HG03045 (cell line): ENCODE measurements around the gene SCN8A.
"Not testable (repeated sequence)": the region's sequence is repeated elsewhere in the genome, so short reads cannot be mapped to it uniquely, and the experiment has no call there.

Experiments used
- ATAC-seq: cut with Tn5 transposase; IDR thresholded peaks from one replicate; pipeline ENCODE4 v1.9.1; 2021; ENCODE audit warnings: mild to moderate bottlenecking, moderate library complexity; ENCODE audit not compliant: unreplicated experiment

The SCN8A gene

DNA sequence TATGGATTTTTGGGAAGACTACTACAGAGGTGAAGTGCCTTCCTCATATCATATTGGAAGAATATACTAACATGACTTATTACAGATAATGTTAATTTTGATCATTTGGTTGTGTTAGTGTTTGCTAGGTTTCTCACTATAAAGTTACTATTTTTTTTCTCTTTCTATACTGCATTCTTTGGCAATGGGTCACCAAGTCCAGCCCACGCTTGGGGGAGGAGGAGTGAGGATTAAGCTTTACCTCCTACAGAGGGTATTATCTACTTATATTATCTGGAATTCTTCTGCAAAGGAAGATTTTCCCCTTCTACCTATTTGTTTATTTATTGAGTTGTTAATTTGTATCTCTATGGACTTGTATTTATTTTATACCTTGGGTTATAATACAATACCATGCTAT lies 31.5 kb downstream of the SCN8A start:
- ATAC-seq = no peak

DNA sequence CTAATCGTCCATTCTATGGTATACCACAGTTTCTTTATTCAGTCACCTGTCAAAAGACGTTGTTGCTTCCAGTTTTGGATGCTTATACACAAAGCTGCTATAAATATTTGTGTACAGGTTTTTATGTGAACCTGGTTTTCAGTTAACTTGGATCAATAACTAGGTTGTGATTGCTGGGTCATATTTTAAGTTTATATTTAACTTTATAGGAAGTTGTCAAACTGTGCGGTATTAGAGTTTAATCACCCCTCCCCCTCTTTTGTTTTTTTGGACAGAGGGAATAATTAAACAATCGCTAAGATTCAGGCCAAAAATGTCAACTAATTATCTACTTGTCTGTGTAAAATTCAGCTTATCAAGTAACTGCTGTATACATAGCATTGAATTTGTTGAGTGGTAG lies 34.3 kb downstream of the SCN8A start:
- no peak for ATAC-seq

DNA sequence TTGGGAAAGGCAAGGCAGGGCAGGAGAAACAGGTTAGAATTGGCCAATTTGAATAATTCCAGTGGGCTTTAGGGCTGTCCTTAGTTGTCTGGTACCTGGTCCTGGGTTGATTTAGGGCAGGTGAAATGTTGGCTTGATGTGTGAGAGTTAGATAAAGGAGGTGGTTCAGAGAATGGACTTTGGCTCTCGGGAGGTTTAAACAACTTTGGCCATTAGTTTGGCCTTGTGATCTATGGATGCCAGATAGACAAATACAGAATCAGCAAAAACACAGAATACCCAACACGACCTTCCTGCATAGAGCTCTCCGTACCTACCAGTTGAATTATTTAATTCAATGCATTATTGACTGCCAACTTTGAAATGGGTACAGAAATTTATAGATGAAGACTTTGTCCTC lies 35.1 kb downstream of the SCN8A start:
- no peak for ATAC-seq

DNA sequence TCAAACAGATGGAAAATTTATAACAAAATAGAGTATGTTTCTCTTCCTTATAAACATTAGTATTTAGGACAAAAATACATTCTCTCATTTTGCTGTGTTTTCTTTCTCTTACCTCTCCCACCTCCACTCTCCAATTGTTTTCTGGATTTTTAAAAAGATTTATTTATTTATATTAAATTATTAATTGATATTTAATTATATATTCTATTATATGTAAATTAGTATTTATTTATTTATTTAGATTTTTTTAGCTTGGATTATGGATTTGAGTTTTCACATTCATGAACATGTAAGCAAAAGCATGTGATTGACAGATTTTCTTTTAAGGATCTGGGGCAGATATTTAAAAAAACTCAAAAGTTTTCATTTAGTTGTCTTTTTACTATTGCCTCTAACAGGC lies 35.6 kb downstream of the SCN8A start:
- ATAC-seq = no peak

DNA sequence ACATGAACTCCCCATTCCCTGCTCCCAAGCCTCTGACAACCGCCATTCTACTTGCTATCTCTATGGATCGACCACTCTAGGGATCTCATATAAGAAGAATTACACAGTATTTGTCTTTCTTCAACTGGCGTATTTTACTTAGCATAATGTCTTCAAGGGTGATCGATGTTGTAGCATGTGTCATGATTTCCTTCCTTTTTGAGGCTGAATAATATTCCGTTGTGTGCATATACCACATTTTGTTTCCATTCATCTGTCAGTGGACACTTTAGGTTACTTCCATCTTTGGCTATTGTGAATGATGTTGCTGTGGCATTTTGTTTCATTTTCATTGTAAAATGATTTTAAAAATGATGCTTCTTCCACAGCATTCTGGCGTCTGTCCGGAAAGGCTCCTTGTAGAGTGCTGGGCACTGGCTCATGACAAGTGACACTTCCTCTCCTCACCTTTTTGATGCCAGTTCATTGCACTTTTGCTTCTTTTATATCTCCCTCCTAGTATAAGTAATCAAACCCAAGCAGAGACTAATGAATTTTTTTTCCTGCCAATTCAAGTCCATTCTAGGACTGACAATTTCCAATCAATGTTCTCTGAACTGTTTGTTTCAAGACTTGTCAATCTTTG lies 39.3 kb downstream of the SCN8A start:
- no peak for ATAC-seq

DNA sequence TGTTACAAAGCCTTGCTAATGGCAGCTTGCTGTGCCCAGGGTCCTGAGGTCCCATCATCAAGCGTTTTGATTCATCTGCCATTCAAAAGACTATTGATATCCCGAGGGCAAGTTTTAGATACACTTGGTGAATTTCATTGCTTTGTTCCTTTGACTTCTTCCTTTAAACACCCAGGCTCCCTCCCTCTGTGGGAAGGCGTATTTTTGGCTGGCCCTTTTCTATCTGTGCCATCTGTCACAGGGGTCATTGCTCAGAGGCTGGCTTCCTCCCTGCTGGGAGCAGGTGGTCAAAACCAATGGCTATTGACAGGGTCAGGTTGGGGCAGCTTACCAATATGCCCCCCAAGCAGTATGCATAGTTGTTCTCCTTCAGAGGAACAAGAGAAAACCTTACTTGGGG lies 40.0 kb downstream of the SCN8A start:
- no peak for ATAC-seq

DNA sequence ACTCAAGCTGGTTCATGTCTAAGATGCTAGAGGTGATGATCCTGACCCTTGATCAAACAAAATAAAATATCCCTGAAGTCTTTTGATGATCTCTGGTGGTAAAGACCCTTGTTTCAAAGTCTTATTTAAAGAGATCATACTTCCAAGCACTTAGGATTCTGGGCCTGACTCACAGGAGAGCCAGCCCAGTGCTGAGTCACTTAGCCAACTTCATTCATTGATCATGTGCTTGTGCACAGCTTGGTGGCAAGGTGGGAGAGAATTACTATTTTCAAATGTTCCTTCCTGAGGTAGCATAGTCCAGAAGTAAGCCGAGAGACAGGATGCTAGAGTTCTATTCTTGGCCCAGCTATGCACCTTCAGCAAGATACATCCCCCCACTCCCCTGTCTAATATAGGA lies 40.6 kb downstream of the SCN8A start:
- no peak for ATAC-seq

DNA sequence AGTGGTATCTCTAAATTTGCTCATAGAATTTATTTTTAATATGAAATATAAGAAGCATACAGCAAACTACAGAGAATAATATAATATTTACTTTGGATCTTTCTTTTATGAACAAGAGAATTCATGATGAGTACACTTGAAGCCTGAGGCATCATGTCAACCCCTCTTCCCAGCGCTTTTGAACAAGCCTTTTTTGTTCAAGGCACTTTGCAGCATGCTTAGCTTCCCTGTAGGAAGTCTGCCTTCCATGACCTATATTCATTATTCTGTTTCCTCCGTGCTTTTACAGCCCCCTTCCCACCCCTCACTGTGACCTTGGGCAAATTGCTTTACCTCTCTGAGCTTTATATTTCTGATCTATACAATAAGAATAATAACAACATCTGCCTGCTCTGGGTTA lies 41.6 kb downstream of the SCN8A start:
- ATAC-seq = no peak

DNA sequence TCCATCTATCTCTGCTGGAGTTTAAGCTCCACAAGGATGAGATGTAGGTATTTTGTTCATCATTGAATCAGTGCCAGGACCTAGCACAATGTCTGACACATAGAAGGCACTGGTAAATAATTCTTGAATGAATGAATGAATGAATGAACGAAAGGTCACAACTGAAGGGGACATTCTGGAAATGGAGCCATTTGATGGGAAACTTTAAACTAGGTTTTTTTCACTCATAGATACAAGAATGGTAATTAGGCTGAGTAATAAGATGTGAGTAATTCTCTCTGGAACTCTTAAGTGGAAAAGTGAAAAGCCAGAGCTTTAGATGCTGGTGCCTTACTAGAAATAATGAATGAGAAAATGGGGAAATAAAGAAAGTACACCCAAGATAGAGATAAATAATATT lies 44.3 kb downstream of the SCN8A start:
- ATAC-seq = no peak

DNA sequence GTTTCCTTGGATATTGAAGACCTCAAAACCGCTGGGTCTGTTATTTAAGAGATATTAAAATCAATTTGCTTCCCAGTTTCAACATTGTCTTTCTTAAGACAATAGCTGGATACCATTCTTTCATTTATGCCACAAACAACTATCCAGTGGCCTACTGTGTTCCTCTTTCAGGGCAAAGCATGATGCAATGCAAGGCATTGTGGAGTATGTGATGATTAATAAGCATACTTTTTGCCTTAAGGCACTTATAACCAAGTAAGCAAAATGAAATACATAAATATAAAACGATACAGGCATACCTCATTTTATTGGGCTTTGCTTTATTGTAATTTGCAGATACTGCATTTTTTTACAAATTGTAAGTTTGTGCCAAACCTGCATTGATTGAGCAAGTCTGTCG lies 45.5 kb downstream of the SCN8A start:
- ATAC-seq = no peak

DNA sequence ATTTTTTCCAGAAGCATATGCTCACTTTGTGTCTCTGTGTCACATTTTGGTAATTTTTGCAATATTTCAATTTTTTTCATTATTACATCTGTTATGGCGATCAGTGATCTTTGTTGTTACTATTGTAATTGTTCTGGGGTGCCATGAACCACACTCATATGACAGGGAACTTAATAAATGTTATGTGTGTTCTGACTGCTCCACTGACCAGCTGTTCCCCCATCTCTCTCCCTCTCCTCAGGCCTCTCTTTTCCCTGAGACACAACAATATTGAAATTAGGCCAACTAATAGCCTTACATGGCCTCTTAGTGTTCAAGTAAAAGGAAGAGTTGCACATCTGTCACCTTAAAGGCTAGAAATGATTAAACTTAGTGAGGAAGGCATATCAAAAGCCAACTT lies 46.0 kb downstream of the SCN8A start:
- ATAC-seq = no peak

DNA sequence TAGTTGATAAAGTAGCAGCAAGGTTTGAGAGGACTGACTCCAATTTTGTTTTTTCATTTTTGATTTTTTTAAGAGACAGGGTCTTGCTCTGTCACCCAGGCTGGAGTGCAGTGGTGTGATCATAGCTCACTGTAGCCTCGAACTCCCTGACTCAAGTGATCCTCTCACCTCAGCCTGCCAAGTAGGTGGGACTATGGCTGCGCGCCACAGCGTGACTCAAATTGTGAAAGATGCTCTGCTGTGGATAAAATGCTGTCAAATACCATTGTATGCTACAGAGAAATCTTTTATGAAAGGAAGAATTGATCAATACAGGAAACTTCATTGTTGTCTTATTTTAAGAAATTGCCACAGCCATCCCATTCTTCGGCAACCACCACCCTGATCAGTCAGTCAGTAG lies 48.3 kb downstream of the SCN8A start:
- ATAC-seq = no peak

DNA sequence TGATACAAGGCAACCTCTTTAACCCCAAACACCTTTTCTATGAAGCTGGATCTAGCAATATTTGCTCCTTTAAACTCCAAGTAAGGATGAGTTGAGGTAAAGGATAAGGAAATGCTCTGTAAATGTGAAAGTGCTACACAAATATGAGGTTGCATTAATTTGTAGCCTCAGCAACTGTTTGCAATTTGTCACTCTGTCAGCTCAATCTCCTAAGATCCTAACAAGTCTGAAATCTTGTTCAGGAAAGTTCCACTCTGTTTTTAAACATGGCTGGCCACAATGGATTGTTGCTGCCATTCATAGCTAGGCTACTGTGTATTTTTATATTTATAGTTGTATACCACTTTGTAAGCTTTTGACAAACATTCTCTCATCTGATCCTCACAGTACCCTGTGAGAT lies 51.3 kb downstream of the SCN8A start:
- no peak for ATAC-seq

DNA sequence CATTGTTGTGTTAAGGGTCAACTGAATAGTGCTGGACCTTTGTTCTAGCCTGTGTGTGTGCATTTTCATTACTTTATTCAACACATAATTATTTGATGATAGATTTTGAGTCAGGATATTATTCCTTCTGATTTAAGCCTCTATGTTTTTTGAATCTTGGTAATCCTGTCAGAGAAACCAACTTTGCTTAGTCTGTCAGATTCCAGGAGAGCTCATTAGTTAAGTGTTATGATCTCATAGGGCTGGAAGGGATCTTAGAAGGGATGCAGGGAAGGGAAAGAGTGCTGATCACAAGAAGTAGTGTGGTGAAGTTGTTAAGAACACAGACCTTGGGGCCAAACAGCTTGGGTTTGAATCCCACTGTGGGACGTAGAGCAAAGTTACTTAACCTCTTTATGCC lies 52.9 kb downstream of the SCN8A start:
- no peak for ATAC-seq

DNA sequence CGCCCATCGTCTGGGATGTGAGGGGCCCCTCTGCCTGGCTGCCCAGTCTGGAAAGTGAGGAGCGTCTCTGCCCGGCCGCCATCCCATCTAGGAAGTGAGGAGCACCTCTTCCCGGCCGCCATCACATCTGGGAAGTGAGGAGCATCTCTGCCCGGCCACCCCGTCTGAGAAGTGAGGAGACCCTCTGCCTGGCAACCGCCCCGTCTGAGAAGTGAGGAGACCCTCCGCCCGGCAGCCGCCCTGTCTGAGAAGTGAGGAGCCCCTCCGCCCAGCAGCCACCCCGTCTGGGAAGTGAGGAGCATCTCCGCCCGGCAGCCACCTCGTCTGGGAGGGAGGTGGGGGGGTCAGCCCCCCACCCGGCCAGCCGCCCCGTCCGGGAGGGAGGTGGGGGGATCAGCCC lies 53.7 kb downstream of the SCN8A start:
- ATAC-seq = not testable (repeated sequence)

DNA sequence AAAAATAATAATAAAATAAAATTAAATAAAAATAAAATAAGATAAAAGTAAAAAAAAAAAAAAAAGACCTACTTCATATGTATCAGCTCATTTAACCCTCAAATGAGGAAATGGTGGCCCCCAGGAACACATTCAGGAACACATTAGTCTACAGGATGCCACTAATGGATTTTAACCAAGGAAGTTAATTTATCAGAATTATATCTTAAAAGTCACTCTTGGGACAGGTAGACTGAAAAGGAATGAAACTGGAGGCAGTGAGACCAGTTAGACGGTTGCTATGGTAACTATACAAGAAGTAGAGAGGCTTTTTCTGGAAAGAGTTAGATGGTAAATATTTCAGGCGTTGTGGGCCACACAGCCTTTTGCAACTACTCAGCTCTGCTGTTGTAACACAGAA lies 54.9 kb downstream of the SCN8A start:
- no peak for ATAC-seq

DNA sequence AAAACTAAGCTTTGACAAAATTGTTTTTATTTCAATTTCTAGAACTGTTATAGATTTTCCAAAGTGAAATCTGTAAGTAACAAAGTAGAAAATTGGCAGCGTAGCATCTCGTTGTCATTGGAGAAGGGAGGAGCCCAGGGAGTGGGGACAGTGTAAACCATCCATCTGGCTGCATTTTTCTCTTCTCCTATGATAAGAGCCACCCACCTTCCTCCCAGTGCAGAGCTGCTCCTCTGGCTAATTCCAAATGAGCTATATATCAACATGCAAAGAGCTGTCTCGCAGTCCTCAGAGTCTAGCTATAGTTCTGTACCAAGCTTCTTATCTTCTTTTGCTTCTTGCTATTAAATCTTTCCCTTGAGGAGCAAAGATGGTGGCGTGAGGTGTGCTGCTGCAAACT lies 56.6 kb downstream of the SCN8A start:
- no peak for ATAC-seq

DNA sequence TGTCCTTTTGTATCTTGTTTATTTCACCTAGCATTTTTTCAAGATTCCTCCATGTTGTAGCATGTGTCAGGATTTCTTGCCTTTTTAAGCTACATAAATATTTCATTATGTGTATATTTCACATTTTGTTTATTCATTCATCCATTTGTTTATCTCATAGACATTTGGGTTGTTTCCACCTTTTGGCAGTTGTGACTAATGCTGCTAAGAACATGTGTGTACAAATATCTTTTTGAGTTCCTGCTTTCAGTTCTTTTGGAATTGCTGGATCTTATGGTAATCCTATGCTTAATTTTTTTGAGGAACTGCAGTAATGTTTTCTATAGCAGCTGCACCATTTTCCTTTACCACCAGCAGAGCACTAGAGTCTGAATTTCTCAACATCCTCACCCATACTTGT lies 62.4 kb downstream of the SCN8A start:
- no peak for ATAC-seq

DNA sequence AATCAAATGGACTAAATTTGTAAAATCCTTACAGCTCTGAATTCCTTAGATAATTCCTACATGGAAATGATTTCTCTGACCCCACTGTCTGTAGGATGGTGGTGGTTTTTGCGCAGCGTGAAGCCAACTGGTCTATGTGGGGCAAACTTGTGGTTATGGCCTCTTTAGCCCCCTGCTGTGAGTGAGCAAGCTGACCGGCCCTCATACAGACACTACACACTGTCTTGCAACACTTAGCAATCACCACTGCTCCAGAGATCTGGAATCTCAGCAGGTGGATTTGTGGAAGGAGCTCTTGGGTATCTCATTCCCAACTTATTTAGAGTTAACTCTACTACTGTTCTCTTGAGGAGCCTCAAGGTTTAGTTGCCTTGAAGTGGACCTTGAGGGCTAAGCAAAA lies 70.2 kb downstream of the SCN8A start:
- ATAC-seq = no peak

DNA sequence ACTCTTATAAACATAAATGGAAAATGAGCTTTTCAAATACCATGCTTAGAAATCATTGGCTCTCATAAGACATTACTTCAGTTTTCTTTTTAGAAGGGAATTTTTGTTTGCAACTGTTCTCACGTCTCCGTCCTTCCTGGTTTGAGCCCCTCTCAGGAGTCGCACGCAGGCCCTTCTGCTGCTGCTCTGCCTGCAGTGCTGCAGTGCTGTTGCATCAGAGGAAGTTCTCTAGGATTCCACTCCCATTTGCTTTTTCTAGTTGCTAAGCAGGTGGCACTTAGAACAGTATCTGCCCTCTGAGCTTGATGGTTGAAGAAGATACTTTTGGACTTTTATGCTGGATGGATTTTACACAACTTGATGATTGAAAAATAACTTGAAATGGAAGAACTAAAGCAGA lies 70.8 kb downstream of the SCN8A start:
- ATAC-seq = no peak

DNA sequence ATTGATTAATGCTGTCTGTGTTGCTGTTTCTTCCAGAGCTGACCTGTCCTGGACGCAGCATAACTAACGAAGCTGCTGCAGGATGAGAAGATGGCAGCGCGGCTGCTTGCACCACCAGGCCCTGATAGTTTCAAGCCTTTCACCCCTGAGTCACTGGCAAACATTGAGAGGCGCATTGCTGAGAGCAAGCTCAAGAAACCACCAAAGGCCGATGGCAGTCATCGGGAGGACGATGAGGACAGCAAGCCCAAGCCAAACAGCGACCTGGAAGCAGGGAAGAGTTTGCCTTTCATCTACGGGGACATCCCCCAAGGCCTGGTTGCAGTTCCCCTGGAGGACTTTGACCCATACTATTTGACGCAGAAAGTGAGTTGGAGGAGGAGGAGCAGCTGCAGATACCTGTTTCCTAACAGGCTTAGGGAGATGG lies 71.7 kb downstream of the SCN8A start:
- no peak for ATAC-seq

DNA sequence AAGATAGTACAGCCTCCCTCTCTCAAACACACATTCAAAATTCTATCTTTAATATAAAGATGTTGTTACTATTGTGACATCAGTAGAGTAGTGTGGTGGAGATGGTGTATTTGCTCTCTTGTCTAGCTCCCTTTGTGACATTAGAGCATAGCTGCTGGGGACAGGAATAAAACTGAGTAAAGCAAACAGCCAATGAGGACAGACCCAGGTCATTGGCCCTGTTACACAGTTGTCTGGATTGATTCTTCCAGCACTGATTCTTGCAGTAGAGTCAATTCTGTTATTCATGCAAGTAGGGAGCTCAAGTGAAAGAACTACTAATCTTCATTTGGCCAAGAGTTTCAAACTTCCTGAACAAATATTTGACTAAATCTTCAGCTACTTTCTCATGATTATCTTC lies 72.4 kb downstream of the SCN8A start:
- ATAC-seq = no peak

DNA sequence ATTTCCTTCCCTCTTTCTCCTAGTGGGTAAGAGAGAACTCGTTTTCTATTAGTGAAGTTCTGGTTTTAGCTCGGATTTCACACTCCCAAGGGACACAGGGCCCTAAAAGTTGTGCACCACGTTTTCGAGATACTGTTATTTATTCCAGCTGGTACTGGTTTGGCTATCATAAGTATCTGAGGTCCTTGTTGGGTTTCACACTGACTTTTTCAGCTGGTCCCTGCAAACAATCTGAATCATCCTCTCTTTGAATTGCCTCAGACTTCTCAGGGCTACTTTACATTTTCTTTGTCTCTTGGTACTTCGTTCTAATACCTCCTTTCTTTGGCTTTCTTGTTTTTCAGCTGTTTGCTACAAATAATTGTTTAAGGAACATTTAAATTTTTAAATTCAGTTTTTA lies 75.7 kb downstream of the SCN8A start:
- ATAC-seq = no peak

DNA sequence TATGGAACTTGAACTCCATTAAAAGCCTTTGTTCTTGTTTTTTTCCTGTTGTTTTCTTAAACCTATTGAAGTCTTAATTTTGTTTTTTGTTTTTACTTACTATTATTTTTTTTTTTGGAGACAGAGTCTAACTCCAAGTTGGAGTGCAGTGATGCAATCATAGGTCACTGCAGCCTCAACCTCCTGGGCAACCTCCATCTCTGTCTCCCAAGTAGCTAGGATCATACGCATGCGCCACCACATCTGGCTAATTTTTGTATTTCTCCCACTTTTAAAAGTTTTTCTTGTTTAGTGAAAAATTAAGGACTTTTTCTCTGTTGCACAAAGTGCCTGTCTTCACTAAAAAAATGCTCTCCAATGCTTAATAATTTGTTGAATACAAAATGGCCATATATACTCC lies 76.2 kb downstream of the SCN8A start:
- ATAC-seq = no peak
